Activated CD4-positive, CD25-positive, alpha-beta regulatory T cell treated with anti-CD3 and anti-CD28 coated beads, Interleukin-2, amount 50 U/mL, for 72 hours (primary cell): ENCODE results near the gene ARL4D.
"Not testable (repeated sequence)": the region's sequence is repeated elsewhere in the genome, so short reads cannot be mapped to it uniquely, and the experiment has no call there.

Experiments
- DNase-seq: peaks from one replicate; pipeline ENCODE4 v3.0.0; 2021

Gene ARL4D

DNA sequence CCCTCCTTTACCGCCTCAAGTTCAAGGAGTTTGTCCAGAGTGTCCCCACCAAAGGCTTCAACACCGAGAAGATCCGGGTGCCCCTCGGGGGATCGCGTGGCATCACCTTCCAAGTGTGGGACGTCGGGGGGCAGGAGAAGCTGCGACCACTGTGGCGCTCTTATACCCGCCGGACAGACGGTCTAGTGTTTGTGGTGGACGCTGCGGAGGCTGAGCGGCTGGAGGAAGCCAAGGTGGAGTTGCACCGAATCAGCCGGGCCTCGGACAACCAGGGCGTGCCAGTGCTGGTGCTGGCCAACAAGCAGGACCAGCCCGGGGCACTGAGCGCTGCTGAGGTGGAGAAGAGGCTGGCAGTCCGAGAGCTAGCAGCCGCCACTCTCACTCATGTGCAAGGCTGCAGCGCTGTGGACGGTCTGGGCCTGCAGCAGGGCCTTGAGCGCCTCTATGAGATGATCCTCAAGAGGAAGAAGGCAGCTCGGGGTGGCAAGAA lies 1.1 kb downstream of the ARL4D start:
- DNase-seq: no peak

DNA sequence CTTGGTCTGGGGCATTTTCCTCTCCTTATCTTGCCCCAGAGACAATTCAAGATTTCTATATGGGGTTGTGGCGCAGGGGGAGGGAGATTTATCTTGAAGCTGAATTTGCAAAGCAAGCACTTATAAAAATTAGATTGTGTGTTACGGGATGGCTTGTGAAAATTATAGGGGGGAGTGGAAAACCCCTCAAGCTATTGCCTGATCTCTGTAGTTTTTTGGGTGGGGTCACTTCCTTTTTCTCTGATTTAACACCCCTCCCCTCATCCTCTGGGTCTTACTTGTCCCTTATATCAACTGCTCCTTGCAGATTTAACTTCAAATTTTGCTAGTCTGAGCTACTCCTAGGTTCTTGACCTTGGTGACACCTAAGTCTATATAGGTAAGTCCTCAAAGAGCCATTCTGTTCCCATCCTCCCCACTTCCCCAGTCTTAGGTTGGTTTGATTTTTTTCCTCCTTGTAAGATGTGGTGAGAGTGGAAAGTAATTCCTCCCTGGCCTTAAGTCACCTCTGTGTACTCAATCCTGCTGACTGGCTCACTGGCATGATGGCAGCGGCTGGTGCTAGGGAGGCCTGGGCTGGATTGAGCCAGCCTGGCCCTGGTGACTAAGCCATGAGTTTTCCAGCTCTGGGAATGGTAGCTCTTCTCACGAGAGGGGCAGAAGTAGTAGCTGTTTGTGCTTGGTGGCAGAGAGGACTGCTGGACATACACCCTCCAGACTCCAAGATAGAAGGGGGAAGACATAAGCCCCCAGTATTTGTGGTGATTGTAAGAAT lies 2.3 kb downstream of the ARL4D start:
- DNase-seq: no peak

DNA sequence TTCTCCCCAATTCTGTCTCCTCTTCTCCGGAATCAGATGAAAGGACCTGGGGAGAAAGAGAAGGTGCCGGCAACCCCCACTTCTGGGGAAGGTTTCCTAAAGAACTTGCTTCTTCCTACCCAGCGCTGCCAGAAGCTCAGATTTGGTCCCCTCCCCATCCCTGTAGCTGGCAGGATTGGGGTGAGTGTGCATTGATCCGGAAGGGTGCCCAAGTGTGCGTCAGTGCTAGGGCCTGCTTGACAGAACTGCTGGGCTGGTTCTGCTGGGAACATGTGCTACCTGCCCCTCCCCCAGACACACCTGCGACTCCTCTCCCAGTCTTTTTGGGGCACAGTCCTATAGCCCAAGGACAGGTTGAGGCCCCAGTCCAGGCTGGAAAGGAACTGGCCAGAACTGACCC lies 3.3 kb downstream of the ARL4D start:
- no peak for DNase-seq

DNA sequence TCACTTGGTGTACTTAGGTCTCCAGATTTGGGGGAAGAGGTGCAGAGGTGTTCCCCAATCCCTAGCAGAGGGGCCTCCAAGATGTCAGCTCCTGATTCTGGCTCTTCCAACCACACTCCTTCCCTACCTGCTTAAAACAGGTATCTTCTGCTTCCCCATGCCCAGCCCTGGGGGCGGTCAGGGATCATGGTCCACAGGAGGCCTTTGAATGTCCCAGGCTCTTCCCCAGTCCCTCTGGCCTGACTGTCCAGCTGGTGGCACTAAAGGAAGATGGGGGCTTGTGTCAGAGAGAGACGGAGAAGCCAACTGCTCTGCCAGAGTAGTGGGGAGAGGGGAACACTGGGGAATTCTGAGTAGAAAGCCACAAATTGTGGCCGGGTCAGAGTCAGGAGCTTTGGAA lies 3.8 kb downstream of the ARL4D start:
- no peak for DNase-seq

DNA sequence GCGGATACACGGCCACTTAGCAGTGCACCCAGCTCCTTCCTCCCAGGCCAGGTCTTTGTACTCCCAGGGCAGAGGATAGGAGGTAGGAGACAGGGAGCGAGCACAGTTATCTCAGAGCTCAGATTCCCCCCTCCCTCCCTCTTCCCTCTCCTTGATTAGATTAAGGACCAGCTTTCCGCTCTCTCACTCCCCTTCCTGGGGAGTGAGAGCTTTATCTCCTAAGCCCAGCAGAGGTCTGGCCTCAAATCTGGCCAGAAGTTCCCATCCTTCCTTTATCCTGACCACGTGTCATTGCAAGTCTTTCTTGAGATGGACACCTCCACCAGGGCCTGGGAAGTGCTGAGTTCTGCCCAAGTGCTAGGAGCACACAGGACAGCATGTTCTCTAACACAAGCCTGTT lies 5.1 kb downstream of the ARL4D start:
- no peak for DNase-seq

DNA sequence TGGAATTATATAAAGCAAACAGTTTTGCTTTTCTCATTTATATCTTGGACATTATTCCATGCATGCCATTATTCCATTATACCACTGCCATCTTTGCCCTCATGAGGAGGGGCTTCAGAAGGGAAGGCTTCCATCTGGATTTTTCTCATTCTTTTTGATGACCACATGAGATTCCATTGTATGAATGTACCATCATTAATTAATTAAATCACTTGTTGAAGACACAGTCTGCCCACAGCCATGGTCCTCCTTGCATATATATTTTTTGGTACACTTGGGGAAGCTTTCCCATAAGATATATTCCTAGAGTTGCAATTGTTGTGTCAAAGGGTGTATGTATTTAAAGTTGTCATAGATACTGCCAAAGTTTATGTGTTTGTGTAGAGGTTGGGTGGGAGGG lies 7.1 kb downstream of the ARL4D start:
- no peak for DNase-seq

DNA sequence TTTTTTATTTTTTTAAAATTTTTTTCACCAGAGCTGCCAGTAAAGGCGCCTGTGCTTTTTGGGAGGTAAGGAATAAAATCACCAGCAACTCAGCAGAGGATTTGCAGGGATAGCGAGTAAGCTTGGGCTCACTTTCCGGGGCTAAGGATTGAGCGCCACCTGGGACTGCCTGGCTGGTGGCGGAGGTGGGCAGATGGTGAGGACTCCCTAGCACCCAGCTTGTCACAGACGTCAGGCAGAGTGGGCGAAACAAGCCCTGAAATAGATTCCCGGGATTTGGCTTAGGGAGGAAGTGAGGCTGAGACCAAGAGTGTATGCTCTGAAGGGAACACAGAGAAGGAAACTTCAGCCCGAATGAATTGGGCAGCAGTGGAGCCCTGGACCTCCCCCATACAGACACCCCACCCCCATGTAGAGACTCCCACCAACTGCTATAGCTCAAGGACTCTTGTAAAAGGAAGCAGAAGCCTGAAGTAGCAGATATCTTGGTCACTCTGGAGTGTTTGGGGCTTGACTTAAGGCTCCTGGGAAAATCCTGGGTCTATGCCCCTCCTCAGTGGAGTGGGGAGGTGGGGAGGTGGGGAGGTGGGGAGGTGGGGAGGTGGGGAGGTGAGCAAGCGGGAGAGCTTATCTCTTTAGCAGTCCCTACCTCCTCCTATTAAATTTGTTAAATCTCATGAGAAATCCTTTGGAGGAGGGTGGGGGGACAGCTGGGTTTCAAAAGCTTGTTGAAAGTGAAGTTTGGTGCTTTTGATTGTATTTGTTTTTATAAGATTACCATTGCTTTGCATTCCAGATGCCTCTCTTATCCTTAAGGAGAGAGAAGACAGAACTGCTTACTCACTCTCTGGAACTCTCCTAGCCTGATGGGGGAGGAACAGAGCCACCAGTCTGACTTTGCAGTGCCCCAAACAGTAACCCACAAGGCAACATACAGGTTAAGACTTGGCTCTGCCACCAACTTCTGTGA lies 8.2 kb downstream of the ARL4D start:
- DNase-seq: no peak

DNA sequence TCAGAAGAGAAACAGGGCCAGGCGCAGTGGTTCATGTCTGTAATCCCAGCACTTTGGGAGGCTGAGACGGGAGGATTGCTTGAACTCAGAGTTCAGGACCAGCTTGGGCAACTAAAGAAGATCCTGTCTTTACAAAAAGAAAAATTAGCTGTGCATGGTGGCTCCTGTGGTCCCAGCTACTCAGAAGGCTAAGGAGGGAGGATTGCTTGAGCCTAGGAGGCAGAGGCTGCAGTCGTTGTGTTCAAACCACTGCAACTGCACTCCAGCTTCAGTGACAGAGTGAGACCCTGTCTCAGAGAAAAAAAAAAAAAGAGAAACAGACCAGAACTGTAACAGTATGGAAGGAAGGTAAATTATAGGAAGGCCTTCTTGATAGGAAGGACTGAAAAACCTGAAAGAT lies 10.3 kb downstream of the ARL4D start:
- no peak for DNase-seq

DNA sequence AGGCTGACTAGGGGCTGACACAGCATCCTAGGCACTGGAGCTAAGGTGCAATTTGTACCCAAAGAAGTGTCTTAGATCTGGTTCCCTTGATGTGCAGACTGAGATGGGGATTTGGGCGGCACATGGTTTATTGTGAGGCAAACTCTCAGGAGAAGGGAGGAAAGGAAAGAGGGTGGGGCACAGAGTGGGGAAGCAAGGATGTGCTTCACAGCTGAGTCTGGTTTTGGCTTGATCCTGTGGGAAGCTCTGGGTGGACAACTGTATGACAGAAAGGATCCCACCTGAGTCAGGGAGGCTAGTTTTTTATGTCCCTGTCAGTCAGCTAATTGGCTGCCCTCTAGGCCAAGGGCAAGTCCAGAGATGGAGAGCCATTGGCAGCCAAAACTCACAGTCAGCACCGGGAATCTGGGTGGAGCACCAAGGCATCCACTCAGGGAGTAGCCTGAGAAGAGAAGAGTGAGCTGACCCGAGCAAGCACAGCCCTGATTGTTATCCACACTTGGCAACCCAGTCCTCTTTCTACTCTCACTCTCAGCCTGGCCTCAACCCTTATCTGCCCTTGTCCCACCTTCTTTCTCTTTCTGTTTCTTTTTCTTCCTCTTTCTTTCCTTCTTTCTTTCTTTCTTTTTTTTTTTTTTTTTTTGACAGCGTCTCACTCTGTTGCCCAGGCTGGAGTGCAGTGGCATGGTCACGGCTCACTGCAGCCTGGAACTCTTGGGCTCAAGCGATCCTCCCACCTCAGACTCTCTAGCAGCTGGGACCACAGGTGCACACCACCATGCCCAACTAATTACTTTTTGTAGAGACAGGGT lies 12.0 kb downstream of the ARL4D start:
- no peak for DNase-seq

DNA sequence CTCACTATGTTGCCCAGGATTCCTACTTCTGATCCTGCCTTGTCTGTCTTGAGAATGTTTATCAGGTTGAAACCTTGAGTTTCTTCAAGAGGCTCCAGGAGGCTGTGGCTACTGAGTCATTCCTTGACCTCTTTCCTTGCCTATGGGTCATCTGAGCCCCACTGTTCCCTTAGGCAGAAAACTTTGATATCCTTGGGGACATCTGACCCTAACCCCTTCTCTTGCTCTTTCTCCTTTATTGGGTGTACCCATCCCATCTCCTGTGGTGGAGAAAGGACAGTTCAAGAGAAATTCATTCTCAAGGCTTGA lies 12.5 kb downstream of the ARL4D start:
- DNase-seq: no peak

DNA sequence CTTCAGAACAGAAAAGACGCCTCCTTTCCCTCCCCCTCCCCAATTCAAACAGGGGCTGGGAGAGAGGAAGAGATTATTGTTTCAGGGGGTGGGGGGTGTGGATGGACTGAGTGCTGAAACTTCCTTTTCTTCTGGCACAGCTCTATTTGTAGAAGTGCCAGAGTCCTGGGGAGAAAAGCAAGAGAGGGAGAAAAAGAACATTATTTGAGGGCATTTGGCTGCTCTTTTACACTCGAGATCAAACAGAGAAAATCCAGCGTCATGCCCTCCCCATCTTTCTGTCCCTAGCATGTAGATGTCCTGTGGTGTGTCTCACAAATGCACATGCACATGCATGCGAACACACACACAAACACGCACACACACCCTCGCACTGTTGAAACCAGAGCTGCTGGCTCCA lies 13.0 kb downstream of the ARL4D start:
- no peak for DNase-seq

DNA sequence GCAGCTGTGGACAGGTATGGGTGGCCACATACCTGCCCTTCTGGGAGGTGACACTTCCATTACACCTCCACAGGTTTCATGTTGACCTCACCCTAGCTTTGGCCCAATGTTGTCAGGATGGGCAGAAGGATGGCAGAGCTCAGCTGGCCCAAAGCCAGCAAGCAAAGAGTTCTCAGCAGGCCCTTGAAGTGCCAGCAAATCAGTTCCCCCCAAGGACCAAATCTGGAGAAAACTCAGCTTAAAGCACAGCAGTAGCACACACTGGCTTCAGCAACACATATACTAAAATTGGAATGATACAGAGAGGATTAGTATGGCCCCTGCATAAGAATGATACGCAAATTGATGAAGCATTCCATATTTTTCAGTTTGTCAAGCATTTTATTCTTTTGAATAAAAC lies 13.4 kb downstream of the ARL4D start:
- no peak for DNase-seq

DNA sequence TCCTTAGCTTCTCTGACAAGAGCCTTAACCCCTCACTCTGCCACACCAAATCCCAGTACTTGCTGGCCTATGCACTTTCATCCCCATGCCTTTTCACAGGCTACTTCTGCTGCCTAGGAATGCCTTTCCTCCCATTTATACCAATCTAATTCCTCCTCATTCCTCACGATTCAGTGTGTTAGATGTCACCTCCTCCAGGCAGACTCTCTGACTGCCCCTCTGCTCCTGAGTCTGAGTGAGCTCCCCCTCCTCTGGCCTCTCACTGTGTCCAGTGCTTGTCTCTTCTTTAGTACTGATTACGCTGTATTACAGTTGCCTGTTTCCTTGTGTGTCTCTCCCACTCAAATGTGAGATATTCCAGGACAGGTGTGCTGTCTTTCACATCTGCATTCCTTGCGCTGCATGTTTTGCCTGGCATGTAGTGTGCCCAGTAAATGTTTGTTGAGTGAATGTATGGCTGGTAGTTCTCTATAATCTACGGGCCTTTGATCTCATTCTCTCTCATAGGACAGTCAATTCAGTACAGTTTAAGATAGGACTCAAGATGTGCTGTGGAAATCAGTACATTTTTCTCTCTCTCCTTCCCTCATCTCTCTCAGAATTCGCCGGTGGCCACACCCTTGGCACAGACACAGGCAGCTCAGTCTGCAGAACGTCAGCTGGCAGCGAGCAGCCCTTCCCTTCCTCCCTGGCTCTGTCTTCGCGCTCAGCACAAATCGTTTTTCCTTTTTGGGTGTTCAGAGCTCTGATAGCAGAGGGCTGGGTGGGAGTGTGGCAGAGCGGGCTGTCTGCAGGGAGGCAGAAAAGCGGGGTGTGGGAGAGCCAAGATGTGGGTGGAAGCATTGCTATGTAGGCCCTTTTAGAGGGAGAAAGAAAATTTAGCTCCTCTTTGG lies 18.5 kb downstream of the ARL4D start:
- DNase-seq: no peak

DNA sequence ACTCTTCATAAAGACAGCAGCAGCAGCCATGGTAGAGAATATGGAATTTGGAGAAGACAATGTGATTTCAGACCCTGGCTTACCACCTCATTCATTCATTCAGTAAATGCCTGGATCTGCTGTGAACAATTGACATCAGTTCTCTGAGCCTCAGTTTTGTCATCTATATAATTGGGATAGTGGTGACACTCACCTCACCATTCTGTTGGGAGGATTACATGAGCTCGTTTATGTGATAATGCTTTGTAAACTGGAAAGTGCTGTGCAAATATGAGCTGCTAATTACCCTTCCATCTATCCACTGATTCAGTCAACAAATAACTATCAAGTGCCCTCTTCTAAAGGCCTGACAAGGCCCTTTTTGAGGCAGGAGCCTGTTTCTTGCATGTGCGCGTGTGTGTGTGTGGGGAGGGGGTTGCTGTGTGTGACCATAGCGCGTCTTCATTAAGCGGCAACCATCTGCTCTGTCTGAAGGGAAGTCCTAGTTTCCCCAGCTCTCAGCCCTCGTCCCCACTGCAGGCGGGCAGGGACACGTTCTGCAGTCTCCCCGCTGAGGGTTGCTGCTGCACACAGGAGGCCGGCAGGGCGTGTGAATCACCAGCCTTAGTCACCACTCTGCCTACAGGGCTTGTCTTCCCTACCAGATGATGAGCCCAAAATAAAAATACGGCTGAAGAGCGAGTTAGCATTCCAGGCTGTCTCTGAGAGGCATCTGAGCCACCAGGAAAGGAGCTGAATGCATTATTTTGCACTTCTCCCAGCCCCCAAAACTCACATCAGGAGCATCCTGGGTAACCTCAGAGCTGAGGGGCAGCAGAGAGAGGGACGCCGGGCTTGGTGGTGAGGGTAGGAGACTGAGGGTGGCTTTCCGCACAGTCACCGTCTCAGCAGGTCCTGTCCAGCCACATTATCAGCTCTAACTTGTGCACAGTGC lies 19.9 kb downstream of the ARL4D start:
- DNase-seq: no peak

DNA sequence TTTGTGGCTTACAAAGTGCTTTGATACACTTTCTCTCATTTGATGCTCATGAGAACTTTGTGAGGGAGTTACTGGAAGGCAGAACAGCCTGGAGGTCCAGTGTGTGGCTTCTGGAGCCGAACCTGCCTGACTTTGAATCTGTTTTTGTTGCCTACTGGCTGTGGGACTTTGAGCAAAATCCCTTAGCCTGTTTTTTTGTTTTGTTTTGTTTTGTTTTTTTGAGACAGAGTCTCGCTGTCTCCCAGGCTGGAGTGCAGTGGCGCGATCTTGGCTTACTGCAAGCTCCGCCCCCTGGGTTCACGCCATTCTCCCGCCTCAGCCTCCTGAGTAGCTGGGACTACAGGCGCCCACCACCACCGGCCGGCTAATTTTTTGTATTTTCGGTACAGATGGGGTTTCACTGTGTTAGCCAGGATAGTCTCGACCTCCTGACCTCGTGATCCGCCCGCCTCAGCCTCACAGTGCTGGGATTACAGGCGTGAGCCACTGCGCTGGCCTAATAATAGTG lies 20.6 kb downstream of the ARL4D start:
- DNase-seq: not testable (repeated sequence)

DNA sequence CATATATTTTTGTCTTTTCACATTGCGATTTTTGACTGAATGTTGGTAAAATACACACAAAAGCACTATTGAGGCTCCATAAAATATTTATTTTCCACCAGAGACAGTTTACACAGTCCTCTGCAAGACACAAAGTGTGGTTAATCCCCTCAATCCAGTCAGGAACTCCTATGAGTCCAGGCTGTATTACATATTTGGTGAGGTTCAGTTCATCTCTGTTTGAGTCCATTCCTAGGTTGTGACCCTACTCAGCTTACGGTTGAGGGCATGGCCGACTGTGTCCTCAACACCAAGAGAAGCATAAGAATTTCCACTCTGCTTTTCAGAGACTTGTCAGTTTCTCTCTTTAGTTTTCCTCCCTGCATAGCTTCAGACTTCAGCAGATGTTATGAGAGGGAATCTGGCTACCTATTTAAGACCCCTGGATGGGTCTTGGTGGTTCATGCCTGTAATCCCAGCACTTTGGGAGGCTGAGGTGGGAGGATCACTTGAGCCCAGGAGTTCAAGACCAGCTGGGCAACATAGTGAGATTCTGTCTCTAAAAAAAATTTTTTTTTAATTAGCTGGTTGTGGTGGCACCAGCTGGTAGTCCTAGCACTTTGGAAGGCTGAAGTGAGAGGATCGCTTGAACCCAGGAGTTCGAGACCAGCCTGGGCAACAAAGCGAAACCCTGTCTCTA lies 25.1 kb downstream of the ARL4D start:
- DNase-seq: no peak

DNA sequence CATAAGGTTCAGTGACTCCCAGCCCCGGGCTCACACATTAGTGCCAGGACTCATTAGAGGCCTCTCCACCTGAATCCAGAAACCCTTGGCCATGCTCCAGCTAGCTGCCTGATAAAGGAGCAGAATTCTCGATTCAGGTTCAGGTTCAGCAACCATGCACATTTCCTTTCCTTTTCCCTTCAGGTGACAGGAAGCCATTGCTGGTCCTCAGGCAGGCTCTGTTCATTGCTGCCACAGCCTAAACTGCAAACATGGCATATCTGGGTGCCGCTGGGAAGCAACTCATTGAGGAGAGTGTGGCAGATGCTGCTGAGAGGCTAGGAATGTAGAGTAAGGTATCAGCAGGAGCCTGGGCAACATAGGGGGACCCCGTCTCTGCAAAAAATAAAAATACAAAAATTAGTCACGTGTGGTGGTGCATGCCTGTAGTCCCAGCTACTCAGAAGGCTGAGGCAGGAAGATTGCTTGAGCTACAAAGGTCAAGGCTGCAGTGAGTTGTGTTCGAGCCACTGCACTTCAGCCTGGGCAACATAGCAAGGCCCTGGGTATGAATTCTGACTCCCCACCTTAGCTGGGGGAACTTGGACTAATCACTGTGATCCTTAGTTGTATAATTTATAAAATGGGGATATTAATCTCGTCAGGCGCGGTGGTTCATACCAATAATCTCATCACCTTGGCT lies 28.7 kb downstream of the ARL4D start:
- no peak for DNase-seq

DNA sequence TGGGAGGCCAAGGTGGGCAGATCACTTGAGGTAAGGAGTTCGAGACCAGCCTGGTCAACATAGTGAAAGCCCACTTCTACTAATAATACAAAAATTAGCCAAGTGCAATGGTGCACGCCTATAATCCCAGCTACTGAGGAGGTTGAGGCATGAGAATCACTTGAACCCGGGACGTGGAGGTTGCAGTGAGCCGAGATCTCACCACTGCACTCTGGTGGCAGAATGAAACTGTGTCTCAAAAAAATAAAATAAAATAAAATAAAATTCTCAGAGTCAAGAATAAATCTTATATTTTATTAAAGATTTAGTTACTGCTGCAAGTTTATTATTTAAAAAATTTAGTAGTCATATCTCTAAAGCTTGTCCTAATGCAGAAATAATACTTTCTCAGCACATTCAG lies 29.7 kb downstream of the ARL4D start:
- no peak for DNase-seq

DNA sequence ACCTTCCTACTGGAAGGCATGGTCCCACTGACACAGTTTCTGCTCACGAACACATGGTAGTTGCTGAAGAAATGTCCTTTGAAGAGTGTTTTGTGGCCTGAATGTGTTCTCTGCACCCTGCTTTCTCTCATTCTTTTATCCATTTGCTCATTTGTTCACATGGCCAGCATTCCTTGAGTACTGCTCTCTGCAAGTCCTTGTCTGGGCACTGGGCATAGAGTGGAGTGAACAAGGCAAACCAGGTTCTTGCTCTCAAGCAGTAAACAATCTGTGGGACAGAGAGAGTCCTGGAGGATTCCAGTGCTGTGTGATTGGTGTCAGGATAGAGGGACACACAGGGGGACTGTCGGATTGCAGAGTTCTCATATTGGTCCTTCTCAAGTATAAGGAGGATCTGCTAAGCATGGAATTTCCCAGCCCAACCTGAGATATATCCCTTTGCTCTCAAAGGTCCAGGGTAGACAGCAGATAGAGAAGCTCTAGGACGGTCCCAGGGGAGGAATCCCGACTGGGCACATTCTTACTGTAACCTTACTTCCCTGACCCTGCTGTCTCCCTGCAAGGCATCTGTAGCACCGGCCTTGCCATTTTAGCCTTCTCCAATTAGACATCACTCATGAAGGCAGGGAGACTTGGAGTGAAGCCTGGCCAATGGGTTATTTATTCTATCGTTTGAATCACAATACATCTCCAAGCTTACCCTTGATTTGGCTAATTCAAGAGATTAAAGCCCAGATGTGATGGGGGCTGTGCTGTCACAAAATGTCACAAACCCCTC lies 32.3 kb downstream of the ARL4D start:
- no peak for DNase-seq
